Fibroblast of peridontal ligament (primary cell): ENCODE measurements around the gene EIF3L.

Source experiments
- DNase-seq: peaks from one replicate; pipeline ENCODE4 v3.0.0-alpha.2; 2010; ENCODE audit errors: extremely low read depth

EIF3L gene

GRCh38 chr22:37926771-37927636 is 77.8 kb downstream of the EIF3L start:
- DNase-seq = no peak

DNA sequence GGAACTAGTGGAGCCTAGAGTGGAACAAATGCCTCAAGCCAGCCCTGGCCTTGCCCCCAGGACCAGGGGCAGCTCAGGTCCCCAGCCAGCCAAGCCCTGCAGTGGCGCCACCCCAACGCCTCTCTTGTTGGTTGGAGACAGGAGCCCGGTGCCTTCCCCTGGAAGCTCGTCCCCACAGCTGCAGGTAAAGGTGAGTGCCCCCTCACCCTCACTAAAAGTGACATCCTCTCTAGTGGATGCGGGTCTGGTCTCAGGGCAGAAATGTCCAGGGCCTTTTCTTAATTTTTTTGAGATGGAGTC is 78.4 kb downstream of the EIF3L start:
- no peak for DNase-seq

DNA sequence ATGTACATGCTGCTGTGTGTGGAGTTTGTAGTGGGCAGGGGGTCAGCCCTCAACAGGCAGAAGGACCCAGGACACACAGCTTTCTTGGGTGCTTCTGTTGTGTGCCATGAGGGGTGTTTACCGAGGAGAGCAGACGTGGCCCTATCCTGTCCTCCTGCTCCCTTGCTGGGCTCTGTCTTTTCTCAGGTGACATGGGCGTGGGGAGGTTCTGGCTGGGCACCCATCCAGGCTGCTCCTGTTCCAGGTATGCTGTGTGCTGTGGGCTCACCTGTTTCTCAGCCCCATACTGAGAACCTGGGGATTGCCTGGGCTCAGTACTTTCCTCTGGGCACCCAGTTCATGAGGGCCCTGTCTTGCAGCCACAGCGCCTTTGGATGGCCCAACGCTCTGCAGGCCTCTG is 80.2 kb downstream of the EIF3L start:
- no peak for DNase-seq

- peak; percentile 39 for DNase-seq
These were observed 81.2 kb downstream of the EIF3L start for GRCh38 chr22:37930270-37930951.

GRCh38 chr22:37930952-37931440 is 81.8 kb downstream of the EIF3L start:
- no peak for DNase-seq

DNA sequence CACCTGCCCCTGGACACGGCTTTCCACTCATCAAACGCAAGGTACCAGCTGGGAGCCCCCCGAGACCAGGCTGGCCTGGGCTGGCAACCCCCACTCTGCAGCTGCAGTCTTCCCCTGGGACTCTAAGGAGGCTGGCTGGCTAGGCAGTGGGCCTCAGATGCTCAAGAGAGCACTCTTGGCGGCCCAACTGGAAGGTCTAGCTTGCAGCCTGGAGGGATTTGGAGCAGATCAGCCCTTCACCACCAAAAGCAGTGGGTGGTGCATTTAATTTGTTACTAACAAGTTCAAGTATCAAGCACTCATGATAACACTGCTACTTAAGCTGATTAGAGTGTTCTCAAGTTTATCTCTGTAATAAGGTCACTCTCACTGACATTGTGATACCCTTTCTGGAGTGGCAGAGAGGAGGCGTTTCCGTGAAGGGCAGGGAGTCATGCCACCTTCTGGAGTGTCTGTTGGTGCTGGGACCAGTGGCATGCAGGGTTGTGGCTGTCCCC is 82.7 kb downstream of the EIF3L start:
- DNase-seq = no peak

DNA sequence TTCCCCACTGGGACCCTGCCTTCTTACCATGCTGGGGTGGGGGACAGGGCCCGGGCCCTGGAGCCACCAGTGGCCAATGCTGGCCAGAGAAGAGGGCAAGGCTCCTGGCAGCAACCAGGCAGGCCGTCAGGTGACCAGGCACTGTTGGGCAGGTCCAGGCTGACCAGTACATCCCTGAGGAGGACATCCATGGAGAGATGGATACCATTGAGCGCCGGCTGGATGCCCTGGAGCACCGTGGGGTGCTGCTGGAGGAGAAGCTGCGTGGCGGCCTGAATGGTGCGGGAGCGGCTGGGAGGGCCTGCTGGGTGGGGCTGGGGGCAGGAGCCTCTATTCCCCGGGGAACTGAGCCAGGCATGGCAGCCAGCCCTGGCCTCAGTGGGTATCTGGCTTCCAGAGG is 83.2 kb downstream of the EIF3L start:
- DNase-seq = no peak

DNA sequence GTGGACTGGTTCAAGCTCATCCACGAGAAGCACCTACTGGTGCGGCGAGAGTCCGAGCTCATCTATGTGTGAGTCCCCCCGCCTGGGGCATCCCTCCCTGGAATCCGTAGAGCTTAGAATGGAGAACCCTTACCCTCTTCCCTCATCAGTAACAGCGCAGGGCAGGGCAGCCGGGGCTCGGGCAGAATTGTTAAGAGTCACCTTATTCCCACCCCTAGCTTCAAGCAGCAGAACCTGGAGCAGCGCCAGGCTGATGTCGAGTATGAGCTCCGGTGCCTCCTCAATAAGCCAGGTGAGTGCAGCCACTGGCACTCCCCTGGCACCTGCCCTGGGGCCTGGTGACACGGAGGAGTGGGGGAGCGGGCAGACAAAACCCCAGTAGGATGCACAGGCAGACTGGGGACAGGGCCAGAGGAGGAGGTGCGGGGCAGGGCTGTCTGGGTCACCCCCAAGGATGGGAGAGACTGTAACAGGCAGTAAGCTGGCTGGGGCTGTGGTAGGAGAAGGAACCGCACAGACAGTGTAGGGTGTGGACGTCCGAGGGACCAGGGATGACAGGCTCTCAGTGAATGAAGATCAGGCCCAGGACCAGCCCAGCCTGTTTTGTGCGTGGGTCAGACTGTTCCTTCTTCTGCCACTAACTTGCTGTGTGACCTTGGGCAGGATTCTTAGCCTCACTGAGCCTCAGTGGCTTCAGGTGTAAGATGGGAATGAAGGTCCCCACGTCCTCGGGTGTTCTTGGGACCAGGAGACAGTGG is 83.8 kb downstream of the EIF3L start:
- DNase-seq = no peak

DNA sequence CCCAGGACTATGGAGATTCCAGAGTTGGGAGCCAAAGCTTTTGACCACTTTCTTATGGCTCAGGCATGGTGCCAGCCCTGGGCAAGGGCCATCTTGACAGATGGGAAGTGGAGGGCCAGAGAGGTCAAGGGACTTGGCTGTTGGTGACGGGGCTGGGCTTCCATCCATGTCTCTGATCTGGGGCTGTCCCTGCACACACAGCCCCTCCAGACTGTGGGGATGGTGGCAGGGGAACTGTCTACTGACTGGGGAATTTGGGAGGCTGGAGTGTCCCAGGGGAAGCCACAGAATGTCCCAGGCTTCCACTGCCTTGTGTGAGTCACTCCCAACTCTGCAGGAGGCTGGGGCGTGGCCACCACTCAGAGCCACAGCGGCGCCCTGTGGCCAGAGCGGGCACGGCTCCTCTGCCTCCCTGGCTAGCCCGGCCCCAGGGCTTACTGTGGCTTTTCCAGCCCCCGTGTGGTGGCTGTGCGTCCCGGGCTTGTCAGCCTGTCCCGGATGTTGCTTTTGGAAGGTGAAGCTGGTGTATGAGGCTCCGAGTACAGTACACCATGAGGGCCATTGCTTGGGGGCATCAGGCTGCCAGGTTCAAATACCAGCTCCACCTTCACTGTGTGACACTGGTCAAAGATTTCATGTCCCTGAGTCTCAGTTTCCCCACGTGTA is 84.6 kb downstream of the EIF3L start:
- peak; percentile 82 for DNase-seq
